ENCODE data around the gene PSMC4.

DNA sequence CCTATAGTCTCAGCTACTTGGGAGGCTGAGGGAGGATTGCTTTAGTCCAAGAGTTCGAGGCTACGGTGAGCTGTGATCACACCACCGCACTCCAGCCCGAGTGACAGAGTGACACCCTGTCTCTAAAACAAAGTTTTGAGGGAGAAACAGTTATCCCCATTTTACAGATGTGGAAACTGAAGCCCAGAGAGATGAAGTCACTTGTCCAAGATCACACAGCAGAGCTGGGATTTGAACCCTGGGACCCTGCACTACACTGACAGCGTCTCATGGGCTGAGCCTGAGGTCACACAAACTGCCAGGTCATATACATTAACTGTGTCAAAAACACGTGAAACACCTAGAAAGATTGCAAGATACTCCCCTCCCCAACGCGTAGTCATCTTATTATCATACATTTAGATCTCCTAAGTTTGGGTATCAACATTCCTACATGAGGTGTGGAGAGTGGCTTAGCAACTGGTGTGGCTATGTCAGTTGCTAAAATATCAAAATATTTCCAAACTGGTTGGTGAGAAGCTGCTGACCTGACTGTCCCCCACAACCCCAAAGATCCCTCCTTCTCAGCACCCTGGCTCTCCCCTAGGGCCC lies 44.7 kb upstream of the PSMC4 start:
- TF ChIP-seq, protein P1, sequence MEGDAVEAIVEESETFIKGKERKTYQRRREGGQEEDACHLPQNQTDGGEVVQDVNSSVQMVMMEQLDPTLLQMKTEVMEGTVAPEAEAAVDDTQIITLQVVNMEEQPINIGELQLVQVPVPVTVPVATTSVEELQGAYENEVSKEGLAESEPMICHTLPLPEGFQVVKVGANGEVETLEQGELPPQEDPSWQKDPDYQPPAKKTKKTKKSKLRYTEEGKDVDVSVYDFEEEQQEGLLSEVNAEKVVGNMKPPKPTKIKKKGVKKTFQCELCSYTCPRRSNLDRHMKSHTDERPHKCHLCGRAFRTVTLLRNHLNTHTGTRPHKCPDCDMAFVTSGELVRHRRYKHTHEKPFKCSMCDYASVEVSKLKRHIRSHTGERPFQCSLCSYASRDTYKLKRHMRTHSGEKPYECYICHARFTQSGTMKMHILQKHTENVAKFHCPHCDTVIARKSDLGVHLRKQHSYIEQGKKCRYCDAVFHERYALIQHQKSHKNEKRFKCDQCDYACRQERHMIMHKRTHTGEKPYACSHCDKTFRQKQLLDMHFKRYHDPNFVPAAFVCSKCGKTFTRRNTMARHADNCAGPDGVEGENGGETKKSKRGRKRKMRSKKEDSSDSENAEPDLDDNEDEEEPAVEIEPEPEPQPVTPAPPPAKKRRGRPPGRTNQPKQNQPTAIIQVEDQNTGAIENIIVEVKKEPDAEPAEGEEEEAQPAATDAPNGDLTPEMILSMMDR (IDR thresholded peaks at IDR 0.05): no peak
- no peak for TF ChIP-seq POLR2A (IDR thresholded peaks at IDR 0.05)
